ENCODE measurements around the gene METRNL.

The METRNL gene

DNA sequence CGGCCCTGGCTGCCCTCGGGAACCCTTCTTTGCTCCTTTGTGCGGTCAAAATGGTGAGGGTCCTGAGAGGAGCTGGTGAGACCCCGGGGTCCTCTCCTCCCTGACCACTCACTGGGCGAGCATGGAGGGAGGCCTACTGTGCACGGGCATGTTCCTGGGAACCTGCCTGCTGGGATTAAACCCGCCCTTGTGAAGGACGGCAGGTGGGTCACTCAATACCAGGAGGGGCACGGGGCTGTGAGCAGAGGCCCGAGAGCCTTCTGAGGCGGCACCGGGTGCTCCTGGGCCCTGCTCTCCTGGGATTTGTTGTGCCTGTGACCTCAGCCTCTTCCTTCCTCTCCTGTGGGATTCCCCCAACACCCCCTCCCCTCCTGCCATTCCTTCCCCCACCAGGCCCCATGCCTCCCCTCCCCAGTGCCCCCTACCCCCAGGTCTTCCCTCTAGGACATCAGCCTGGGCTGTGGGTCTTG, 19.7 kb downstream of the METRNL start:
- TF ChIP-seq, protein P1, sequence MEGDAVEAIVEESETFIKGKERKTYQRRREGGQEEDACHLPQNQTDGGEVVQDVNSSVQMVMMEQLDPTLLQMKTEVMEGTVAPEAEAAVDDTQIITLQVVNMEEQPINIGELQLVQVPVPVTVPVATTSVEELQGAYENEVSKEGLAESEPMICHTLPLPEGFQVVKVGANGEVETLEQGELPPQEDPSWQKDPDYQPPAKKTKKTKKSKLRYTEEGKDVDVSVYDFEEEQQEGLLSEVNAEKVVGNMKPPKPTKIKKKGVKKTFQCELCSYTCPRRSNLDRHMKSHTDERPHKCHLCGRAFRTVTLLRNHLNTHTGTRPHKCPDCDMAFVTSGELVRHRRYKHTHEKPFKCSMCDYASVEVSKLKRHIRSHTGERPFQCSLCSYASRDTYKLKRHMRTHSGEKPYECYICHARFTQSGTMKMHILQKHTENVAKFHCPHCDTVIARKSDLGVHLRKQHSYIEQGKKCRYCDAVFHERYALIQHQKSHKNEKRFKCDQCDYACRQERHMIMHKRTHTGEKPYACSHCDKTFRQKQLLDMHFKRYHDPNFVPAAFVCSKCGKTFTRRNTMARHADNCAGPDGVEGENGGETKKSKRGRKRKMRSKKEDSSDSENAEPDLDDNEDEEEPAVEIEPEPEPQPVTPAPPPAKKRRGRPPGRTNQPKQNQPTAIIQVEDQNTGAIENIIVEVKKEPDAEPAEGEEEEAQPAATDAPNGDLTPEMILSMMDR (IDR thresholded peaks at IDR 0.05; ENCODE audit: low read depth, low read length), result no peak
- DNase-seq (ENCODE audit: extremely low read depth, low read depth), result no peak

DNA sequence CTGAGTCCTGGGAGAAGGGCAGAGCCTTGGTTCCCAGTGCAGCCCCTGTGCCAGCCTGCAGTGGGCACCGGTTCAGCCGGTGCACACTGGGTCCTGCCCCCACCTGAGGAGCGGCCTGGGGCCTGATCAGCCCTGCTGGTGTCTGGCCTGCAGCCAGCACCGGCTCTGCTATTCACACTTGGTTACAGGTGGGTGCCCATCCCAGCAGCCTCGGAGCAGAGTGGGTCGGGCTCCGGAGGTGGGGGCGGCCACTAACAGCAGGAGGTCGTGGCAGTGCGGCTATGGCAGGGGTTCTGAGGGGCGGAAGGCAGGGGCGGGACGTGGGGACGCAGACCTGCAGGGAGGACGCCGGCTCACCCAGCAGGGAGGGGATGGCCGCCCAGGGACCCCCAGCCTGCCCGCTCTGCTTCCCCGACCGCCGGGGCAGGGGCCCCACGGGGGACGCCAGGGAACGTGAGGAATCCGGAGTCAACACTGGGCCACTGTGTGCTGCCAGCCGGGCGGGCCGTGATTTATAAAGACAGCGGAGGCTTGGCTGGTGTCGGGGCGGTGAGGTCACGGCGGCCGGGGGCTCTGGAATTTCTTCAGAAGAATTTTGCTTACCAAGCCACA, 20.3 kb downstream of the METRNL start:
- TF ChIP-seq, protein P1 (IDR thresholded peaks at IDR 0.05; ENCODE audit: low read depth, low read length), result peak; percentile 3
- no peak for DNase-seq (ENCODE audit: extremely low read depth, low read depth)

DNA sequence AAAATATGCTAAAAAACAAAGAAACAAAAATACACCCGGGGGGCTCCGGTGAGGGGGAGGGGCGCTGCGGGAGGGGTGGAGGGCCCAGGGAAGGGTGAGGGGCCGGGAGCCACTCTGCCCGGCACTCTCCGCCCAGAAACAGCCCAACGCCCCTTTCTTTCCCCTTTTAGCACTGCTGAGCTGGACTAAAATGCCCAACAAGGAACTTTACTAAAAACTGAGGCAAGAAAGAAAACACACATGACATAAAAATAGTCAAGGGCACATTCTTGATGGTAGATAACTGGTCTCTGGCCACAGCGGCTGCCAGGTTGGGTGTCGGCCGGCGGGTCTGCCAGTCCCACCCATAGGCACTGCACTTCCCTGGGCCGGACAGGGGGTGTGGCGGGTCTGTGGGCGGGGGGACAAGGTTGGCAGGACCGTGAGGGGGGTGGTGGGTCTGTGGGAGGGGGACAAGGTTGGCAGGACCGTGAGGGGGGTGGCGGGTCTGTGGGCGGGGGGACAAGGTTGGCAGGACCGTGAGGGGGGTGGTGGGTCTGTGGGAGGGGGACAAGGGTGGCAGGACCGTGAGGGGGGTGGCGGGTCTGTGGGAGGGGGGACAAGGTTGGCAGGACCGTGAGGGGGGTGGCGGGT, 20.9 kb downstream of the METRNL start:
- DNase-seq (ENCODE audit: extremely low read depth, low read depth), result no peak
- TF ChIP-seq, protein P1 (IDR thresholded peaks at IDR 0.05; ENCODE audit: low read depth, low read length), result no peak

DNA sequence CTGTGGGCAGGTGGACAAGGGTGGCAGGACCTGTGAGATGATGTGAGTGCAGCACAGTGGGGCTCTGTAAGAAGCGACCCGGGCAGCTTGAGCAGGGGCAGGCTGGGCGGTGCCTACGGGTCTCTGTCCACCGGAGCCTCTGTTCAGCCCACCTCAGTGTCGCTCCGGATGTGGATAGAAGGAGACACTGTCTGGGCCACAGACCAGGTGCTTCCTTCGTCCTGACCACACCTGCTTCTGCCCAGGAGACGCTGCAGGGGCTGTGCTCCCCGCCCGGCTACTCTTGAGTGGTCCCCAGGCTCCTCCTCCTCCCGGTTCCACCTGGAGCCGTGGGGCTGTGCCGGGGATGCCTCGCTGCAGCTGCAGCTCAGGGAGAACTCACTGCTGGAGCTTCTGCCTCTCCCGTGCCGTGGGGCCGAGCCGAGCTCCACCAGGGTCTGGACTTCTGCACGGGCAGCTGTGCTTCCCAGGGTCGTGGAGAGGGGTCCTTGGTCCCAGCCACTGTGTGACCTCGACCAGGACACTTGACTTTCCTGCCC, 21.5 kb downstream of the METRNL start:
- TF ChIP-seq, protein P1 (IDR thresholded peaks at IDR 0.05; ENCODE audit: low read depth, low read length), result no peak
- no peak for DNase-seq (ENCODE audit: extremely low read depth, low read depth)

DNA sequence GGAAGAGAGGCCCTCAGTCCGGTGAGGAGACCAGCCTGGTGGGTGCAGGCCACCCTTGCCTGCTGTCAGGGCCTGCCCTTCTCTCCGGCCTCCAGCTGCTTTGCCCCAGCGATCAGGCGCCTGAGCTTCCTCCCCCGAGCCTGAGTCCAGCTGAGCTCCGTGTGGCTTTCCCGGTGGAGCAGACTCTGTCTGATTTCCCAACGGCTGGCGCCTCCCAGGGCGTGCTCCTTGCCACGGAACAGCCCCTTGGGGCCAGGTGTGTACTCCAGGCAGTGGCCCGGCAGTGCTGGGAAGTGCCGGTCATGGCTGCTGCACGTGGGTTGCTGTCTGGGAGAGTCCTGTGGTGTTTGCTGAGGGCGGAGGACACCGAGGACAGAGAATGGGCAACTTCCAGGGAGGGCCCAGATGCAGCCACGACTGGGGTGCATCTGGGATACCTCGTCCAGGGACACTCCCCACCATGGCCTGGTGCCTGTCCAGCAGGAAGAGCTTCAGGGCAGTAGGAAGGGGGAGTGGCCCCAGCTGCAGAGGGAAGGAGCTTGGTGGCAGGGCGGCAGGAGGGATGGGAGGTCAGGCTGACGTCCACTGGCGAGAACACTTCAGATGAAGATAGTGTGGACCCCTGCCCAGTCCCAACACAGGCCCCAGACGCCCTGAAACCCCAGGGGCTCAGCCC, 22.5 kb downstream of the METRNL start:
- DNase-seq (ENCODE audit: extremely low read depth, low read depth), result no peak
- TF ChIP-seq, protein P1 (IDR thresholded peaks at IDR 0.05; ENCODE audit: low read depth, low read length), result no peak

DNA sequence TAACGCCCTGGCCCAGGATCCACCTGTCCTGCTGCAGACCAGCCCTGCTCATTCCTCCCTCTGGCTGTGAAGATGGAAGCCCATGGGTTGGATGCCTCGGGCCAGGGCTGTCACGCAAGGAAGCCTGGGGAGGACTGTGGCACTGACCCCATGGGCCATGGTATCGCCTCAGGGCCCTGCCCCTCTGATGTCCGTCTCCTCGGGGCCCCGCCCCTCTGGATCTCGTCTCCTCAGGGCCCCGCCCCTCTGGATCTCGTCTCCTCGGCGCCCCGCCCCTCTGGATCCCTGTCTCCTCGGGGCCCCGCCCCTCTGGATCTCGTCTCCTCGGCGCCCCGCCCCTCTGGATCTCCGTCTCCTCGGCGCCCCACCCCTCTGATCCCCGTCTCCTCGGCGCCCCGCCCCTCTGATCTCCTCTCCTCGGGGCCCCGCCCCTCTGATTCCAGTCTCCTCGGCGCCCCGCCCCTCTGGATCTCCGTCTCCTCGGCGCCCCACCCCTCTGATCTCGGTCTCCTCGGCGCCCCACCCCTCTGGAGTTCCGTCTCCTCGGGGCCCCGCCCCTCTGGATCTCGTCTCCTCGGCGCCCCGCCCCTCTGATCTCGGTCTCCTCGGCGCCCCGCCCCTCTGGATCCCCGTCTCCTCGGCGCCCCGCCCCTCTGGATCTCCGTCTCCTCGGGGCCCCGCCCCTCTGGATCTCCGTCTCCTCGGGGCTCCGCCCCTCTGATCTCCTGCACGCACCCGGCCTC, 24.0 kb downstream of the METRNL start:
- no peak for DNase-seq (ENCODE audit: extremely low read depth, low read depth)
- TF ChIP-seq, protein P1 (IDR thresholded peaks at IDR 0.05; ENCODE audit: low read depth, low read length), result no peak

All from AG09319 (cell line).